Vagina (tissue), 2 donors: ENCODE data around the gene PRKCB.

ENCODE experiments used
- POLR2A ChIP-seq, 2 donors: fragments of 450-650 bp; IDR thresholded peaks; one replicate each; pipeline ENCODE4 v1.6.1; 2017; ENCODE audit warnings: antibody characterized with exemption in 2 of 2, mild to moderate bottlenecking in 2 of 2, moderate library complexity in 2 of 2
- TF ChIP-seq, protein P1 (sequence below), 3 experiments: fragments of 450-650 bp in 2 of 3; fragments of 200-600 bp in 1 of 3; sonication (generic) in 1 of 3; IDR thresholded peaks; one replicate each; pipeline ENCODE4 v1.5.1; 2017 to 2019; ENCODE audit warnings: antibody characterized with exemption in 3 of 3, mild to moderate bottlenecking in 2 of 3, moderate library complexity in 2 of 3

DNA sequence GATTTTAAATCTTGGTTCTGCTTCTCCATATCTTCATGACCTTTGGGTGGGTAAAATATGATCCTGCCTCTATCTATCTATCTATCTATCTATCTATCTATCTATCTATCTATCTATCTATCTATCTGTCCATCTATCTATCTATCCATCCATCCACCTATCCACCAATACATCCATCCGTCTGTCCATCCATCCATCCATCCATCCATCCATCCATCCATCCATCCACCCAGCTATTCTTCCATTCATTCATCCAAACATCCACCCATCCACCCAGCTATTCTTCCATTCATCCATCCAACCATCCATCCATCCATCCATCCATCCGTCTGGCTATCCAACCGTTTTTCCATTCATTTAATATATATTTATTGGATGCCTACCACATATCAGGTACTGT lies 11.5 kb downstream of the PRKCB start:
- TF ChIP-seq, protein P1, sequence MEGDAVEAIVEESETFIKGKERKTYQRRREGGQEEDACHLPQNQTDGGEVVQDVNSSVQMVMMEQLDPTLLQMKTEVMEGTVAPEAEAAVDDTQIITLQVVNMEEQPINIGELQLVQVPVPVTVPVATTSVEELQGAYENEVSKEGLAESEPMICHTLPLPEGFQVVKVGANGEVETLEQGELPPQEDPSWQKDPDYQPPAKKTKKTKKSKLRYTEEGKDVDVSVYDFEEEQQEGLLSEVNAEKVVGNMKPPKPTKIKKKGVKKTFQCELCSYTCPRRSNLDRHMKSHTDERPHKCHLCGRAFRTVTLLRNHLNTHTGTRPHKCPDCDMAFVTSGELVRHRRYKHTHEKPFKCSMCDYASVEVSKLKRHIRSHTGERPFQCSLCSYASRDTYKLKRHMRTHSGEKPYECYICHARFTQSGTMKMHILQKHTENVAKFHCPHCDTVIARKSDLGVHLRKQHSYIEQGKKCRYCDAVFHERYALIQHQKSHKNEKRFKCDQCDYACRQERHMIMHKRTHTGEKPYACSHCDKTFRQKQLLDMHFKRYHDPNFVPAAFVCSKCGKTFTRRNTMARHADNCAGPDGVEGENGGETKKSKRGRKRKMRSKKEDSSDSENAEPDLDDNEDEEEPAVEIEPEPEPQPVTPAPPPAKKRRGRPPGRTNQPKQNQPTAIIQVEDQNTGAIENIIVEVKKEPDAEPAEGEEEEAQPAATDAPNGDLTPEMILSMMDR (IDR thresholded peaks at IDR 0.05) = no peak
- TF ChIP-seq POLR2A (IDR thresholded peaks at IDR 0.05) = no peak
